Measurements from ENCODE around the gene CATSPER1. TPM values are rescaled to one million over a fixed set of nuclear protein-coding genes. Genes with fewer than 3 reads are reported as not detected.

CATSPER1 gene
- total RNA-seq, 1 donor from 2014 or later = 0.45 TPM

DNA sequence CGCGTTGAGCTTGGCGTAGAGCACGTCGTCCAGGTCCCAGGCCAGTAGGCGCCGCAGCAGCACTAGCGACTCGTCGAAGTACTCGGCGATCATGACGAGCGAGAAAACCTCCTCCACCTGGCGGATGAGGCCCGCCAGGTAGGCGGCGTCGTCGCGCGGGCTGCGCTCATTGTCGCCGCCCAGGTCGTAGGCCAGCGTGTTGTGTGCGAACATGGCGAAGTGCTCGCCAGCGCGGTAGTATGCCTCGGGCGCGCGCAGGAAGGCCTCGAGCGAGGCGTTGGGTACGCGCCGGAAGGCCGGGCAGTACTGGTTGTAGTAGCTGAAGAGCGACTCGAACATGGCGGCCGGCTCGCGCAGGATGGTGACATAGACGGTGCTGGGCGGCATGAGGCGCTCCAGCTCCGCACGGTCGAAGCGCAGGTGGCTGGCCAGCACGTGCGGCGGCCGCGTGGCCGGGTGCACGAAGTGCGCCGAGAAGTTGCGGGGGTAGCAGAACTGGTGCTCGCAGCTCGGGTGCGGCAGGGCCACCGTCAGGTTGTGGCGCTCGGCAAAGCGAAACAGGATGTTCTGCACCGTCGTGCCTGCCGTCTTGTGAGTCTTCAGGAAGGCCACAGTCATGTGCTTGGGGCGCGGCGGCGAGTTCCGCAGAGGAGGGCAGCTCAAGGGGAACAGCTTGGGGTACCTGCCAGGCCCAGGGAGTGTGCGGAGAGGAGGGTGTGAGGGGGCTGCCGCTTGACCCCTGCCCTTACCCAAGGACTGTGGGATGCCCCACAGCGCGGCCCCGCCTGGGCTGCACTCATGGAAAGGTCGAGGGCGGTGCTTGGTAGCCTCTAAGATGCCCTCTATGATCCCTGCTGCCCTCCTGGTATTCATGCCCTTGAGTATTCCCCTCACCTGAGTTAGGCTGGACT, 17.0 kb upstream of the CATSPER1 start:
- FAIRE-seq (no peak), DNase-seq (ENCODE audit: low read depth) (no peak)
- Mint-ChIP-seq H3K27ac (ENCODE audit: unreplicated experiment) (no peak overlapping the region), H3K9me3 (ENCODE audit: unreplicated experiment) (peaks cover 4% of the 10 kb centered on the region), H3K36me3 (ENCODE audit: low read depth, unreplicated experiment) (no peaks in the 10 kb centered on the region), H3K27me3 (ENCODE audit: low read depth, unreplicated experiment) (peaks cover 14% of the 10 kb centered on the region), H3K4me1 (ENCODE audit: low read depth, unreplicated experiment) (no peaks in the 10 kb centered on the region), H3K4me3 (ENCODE audit: unreplicated experiment) (no peak overlapping the region)
- Histone ChIP-seq H3K36me3 (ENCODE audit: insufficient read depth, low read length) (no peaks in the 10 kb centered on the region), H2AFZ (ENCODE audit: low read depth, low read length) (no peak overlapping the region), H3K27me3 (ENCODE audit: insufficient read depth, low read length) (peaks cover 5% of the 10 kb centered on the region), H3K4me3 (ENCODE audit: insufficient read depth, low read depth, low read length) (no peak overlapping the region), H3K79me2 (ENCODE audit: insufficient read depth, low read length) (no peaks in the 10 kb centered on the region), H3K4me1 (ENCODE audit: insufficient read depth, low read length) (peaks cover 10% of the 10 kb centered on the region), H4K20me1 (ENCODE audit: insufficient read depth, low read length) (no peaks in the 10 kb centered on the region), H3K9ac (ENCODE audit: low read length) (no peak overlapping the region), H3K27ac (ENCODE audit: low read depth, low read length) (no peak overlapping the region), H3K9me3 (ENCODE audit: insufficient read depth, low read depth, low read length) (no peaks in the 10 kb centered on the region), H3K4me2 (ENCODE audit: low read length) (no peak overlapping the region)
- TF ChIP-seq, protein P1, sequence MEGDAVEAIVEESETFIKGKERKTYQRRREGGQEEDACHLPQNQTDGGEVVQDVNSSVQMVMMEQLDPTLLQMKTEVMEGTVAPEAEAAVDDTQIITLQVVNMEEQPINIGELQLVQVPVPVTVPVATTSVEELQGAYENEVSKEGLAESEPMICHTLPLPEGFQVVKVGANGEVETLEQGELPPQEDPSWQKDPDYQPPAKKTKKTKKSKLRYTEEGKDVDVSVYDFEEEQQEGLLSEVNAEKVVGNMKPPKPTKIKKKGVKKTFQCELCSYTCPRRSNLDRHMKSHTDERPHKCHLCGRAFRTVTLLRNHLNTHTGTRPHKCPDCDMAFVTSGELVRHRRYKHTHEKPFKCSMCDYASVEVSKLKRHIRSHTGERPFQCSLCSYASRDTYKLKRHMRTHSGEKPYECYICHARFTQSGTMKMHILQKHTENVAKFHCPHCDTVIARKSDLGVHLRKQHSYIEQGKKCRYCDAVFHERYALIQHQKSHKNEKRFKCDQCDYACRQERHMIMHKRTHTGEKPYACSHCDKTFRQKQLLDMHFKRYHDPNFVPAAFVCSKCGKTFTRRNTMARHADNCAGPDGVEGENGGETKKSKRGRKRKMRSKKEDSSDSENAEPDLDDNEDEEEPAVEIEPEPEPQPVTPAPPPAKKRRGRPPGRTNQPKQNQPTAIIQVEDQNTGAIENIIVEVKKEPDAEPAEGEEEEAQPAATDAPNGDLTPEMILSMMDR (IDR thresholded peaks at IDR 0.05; ENCODE audit: insufficient read depth, low read depth, low read length) = no peak
- TF ChIP-seq EZH2 (IDR thresholded peaks at IDR 0.05; ENCODE audit: insufficient read depth, low read length) = no peak

DNA sequence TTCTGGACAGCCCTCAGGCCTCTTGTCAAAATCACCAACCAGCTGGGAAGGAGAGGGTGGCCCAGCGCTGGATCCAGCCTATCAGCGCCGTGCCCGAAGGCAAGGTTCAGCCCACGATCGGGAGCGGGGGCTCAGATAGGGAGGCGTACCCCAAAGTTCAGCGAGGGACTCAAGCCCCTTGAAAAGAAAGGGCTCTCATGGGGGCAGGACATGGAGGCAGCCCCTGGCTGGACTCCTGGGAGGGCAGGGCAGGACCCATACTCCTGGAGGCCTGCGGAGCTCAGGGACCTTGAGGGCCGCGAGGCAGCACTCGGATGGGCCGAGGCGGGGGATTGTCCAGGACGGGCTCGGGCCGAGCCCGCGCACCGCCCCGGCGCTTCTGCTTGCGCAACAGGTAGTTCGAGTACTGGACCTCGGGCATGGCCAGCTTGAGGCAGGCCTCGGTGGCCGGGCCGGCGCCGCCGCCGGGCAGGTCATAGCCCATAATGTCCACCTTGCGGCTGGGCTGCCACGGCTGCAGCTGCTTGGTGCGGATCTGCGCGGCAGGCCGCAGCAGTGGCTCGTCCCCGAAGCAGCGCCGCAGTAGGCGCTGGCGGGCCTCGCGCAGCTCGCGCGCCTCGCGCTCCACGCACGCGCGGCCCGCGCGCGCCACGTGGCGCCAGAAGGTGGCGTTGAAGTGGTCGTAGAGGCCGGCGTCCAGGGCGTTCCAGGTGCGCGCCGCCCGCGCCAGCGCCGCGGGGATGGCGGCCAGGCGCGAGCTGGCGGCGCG, 16.1 kb upstream of the CATSPER1 start:
- H3K79me2 ChIP-seq (ENCODE audit: insufficient read depth, low read length) = no peaks in the 10 kb centered on the region
- Mint-ChIP-seq H3K36me3 (ENCODE audit: low read depth, unreplicated experiment) (no peaks in the 10 kb centered on the region), H3K9me3 (ENCODE audit: unreplicated experiment) (peaks cover 8% of the 10 kb centered on the region), H3K27ac (ENCODE audit: unreplicated experiment) (no peak overlapping the region), H3K4me3 (ENCODE audit: unreplicated experiment) (no peak overlapping the region), H3K27me3 (ENCODE audit: low read depth, unreplicated experiment) (peaks cover 12% of the 10 kb centered on the region), H3K4me1 (ENCODE audit: low read depth, unreplicated experiment) (no peaks in the 10 kb centered on the region)
- no peak overlapping the region for H3K9ac ChIP-seq (ENCODE audit: low read length)
- peaks cover 2% of the 10 kb centered on the region for H3K4me1 ChIP-seq (ENCODE audit: insufficient read depth, low read length)
- DNase-seq (ENCODE audit: low read depth) = no peak
- H3K4me2 ChIP-seq (ENCODE audit: low read length) = no peak overlapping the region
- H3K27ac ChIP-seq (ENCODE audit: low read depth, low read length) = no peak overlapping the region
- no peak for FAIRE-seq
- no peak for TF ChIP-seq EZH2 (IDR thresholded peaks at IDR 0.05; ENCODE audit: insufficient read depth, low read length)
- TF ChIP-seq, protein P1 (IDR thresholded peaks at IDR 0.05; ENCODE audit: insufficient read depth, low read depth, low read length) = no peak
- no peak overlapping the region for H2AFZ ChIP-seq (ENCODE audit: low read depth, low read length)
- no peaks in the 10 kb centered on the region for H3K36me3 ChIP-seq (ENCODE audit: insufficient read depth, low read length)
- no peak overlapping the region for H3K4me3 ChIP-seq (ENCODE audit: insufficient read depth, low read depth, low read length)
- no peaks in the 10 kb centered on the region for H4K20me1 ChIP-seq (ENCODE audit: insufficient read depth, low read length)
- H3K9me3 ChIP-seq (ENCODE audit: insufficient read depth, low read depth, low read length) = no peaks in the 10 kb centered on the region
- H3K27me3 ChIP-seq (ENCODE audit: insufficient read depth, low read length) = peaks cover 5% of the 10 kb centered on the region

All from astrocyte (in vitro differentiated cells and primary cell).